GM06990 (cell line): ENCODE data around the gene FOXF1.

Source experiments
- DNase-seq: peaks from one replicate; pipeline ENCODE4 v3.0.0-alpha.2; 2011; ENCODE audit not compliant: insufficient read length; ENCODE audit errors: extremely low read depth
- H3K27me3 ChIP-seq: replicated peaks from 2 replicates; pipeline ENCODE4 v1.6.0; 2011; ENCODE audit warnings: low read length; ENCODE audit not compliant: control insufficient read depth, insufficient read depth
- H3K36me3 ChIP-seq: 2 replicates; pipeline ENCODE4 v1.5.1; 2011; ENCODE audit warnings: low read length; ENCODE audit not compliant: control insufficient read depth, insufficient read depth
- H3K4me3 ChIP-seq: replicated peaks from 2 replicates; pipeline ENCODE4 v1.5.1; 2011; ENCODE audit warnings: low read depth, mild to moderate bottlenecking, control low read depth, low read length
- CTCF ChIP-seq: IDR thresholded peaks from 2 replicates; pipeline ENCODE4 v1.5.1; 2011; ENCODE audit warnings: low read length, control low read depth, mild to moderate bottlenecking, inconsistent platforms; ENCODE audit not compliant: insufficient read depth, poor library complexity, severe bottlenecking

FOXF1 gene

GRCh38 chr16:86496262-86496928 lies 13.9 kb upstream of the FOXF1 start:
- no peak for TF ChIP-seq CTCF
- no peak overlapping the region for H3K4me3 ChIP-seq
- no peak for DNase-seq
- H3K36me3 ChIP-seq: no peaks in the 10 kb centered on the region
- no peaks in the 10 kb centered on the region; the same call in 1 of the 2 replicates for H3K27me3 ChIP-seq

GRCh38 chr16:86496929-86497461 lies 13.3 kb upstream of the FOXF1 start:
- DNase-seq: no peak
- H3K4me3 ChIP-seq: no peak overlapping the region
- peaks cover 2% of the 10 kb centered on the region for H3K27me3 ChIP-seq
- TF ChIP-seq CTCF: no peak
- H3K36me3 ChIP-seq: no peaks in the 10 kb centered on the region

GRCh38 chr16:86497551-86498021 lies 12.7 kb upstream of the FOXF1 start:
- H3K4me3 ChIP-seq: no peak overlapping the region
- H3K27me3 ChIP-seq: peaks cover 3% of the 10 kb centered on the region
- TF ChIP-seq CTCF: no peak
- no peaks in the 10 kb centered on the region for H3K36me3 ChIP-seq
- DNase-seq: no peak

GRCh38 chr16:86498155-86498670 lies 12.1 kb upstream of the FOXF1 start:
- no peak for DNase-seq
- Histone ChIP-seq H3K36me3 (no peaks in the 10 kb centered on the region), H3K4me3 (no peak overlapping the region), H3K27me3 (peaks cover 6% of the 10 kb centered on the region)
- TF ChIP-seq CTCF: no peak

GRCh38 chr16:86498671-86499439 lies 11.5 kb upstream of the FOXF1 start:
- Histone ChIP-seq H3K36me3 (no peaks in the 10 kb centered on the region), H3K4me3 (no peak overlapping the region), H3K27me3 (peaks cover 7% of the 10 kb centered on the region)
- no peak for TF ChIP-seq CTCF
- DNase-seq: no peak
